ENCODE results near the gene RECK.
A peak's percentile ranks its signal among the peaks of the same experiment; 100 is the strongest.
"Not testable (repeated sequence)": the region's sequence is repeated elsewhere in the genome, so short reads cannot be mapped to it uniquely, and the experiment has no call there.

The RECK gene, protein sequence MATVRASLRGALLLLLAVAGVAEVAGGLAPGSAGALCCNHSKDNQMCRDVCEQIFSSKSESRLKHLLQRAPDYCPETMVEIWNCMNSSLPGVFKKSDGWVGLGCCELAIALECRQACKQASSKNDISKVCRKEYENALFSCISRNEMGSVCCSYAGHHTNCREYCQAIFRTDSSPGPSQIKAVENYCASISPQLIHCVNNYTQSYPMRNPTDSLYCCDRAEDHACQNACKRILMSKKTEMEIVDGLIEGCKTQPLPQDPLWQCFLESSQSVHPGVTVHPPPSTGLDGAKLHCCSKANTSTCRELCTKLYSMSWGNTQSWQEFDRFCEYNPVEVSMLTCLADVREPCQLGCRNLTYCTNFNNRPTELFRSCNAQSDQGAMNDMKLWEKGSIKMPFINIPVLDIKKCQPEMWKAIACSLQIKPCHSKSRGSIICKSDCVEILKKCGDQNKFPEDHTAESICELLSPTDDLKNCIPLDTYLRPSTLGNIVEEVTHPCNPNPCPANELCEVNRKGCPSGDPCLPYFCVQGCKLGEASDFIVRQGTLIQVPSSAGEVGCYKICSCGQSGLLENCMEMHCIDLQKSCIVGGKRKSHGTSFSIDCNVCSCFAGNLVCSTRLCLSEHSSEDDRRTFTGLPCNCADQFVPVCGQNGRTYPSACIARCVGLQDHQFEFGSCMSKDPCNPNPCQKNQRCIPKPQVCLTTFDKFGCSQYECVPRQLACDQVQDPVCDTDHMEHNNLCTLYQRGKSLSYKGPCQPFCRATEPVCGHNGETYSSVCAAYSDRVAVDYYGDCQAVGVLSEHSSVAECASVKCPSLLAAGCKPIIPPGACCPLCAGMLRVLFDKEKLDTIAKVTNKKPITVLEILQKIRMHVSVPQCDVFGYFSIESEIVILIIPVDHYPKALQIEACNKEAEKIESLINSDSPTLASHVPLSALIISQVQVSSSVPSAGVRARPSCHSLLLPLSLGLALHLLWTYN

DNA sequence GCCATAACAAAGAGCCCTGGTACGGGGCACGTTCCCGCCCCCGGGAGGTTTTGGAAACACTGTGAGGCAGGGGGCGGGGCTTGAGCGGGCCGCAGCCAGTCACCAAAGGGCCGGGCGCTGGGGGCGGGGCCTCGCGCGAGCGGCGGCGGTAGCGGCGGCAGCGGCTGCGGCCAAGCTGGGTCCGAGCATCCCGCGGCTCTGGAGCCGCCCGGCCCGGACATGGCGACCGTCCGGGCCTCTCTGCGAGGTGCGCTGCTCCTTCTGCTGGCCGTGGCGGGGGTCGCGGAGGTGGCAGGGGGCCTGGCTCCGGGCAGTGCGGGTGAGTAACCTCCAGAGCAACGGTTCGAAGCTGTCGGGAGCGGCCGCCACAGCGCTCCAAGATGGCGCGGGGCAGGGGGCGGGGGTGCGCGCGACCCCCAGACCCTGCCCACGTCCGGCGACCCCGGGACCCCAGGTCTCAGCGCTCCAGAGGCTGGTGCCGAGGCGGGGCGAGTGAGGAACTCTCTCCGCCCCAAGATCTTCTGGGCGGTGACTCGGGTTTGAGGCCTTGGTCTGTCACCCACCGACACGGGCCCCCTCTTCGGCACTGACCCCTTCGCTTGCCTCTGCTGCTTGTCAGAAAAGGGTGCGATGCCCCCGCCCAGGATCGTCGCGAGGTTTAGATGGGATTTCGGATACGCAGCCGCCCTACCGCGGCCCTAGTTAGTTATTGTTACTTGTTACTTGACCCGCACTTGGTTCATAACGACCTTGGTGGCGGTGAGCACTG lies at the start of gene RECK:
TSS of gene RECK (plus strand) at position 134 of the 769 bp plus-strand sequence. CDS start at position 220, 86 bp downstream.
- Mint-ChIP-seq H3K27ac (peak within 1 kb of the TSS; percentile 66), H3K36me3 (no peaks in the 10 kb centered on the region), H3K4me1 (peaks cover 24% of the 10 kb centered on the region), H3K9me3 (no peaks in the 10 kb centered on the region), H3K27me3 (peaks cover 2% of the 10 kb centered on the region), H3K4me3 (peak within 1 kb of the TSS; percentile 95)
- ATAC-seq (ENCODE audit: low read depth) (peak; percentile 93), DNase-seq (ENCODE audit: low spot score in 2 of 2) (peak; percentile 83 to 89)

DNA sequence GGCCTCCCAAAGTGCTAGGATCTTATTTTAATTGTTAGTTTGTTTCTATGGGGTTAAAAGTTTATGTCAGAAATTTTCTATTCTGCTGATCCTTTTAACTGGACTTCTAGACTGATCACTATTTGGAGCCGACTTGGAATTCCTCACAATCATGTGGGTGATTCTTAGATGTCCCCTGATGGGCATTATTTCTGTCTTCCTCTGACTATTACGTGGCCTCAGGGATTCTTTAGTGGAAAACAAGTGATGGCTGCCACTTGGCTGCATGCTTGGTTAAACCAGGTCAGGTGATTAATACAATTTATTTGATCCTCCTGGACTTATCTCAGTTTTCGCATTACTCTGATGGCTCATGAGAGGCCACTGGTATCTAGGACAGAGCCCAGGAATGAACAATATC lies 46.6 kb upstream of the RECK start:
- Mint-ChIP-seq H3K9me3 (peaks cover 2% of the 10 kb centered on the region), H3K27ac (no peak overlapping the region), H3K36me3 (no peaks in the 10 kb centered on the region), H3K4me1 (no peaks in the 10 kb centered on the region), H3K4me3 (no peak overlapping the region), H3K27me3 (peaks cover 24% of the 10 kb centered on the region)
- ATAC-seq (ENCODE audit: low read depth) (no peak), DNase-seq (ENCODE audit: low spot score in 2 of 2) (no peak)

DNA sequence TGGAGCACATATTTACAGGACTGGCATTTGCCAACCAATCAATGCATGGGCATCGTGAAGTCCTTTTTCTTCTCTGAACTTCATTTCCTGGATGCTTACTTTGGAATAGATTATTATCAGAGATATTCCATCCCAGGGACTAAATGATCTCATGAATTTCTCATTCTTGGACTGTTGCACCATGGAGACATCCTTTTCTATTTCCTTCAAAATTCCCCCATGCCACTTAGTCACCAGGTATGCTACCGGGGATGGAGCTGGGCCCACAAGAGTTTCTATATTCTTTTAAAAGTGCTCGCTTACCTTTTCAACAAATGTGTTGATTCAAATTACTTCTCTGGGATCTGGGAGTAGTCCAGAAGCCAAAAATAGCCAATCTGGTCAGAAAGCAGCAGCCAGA lies 43.6 kb upstream of the RECK start:
- not testable (repeated sequence) for H3K4me1 Mint-ChIP-seq; H3K36me3 Mint-ChIP-seq; H3K9me3 Mint-ChIP-seq; ATAC-seq (ENCODE audit: low read depth); H3K4me3 Mint-ChIP-seq; DNase-seq (ENCODE audit: low spot score in 2 of 2); H3K27ac Mint-ChIP-seq
- peaks cover 24% of the 10 kb centered on the region for H3K27me3 Mint-ChIP-seq

DNA sequence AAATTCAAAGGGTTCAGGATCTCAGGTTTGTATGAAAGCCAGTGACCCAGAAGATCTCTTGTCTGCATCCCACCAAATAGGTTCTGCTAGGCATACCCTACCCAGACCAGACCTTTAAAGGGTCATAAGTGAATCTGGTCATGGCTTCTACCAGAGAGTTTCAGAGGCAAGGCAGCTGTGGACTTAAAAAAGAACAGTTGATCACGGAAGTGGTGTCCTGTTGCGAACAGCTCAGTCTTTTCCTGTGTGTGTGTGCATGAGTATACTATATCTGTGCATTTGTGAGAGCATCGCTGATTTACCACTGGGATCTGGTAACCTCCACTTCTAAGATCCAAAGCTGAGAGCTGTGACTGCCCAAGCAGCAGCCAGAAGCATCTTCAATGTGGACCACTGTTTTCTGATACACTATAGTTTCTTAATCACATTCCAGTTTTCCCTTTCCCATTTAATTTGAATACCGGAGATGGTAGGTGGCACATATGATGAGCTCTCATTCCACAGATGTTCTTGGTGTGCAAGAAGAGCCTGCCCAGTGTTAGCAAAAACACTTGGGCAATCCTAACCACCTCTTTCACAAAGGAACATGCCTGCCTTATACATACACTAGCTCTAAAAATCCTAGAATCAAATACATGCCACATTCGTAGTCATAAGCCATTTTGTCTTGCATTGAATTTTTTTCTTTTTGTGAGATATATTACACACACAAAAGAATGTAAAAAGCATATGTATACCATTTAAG lies 42.6 kb upstream of the RECK start:
- Mint-ChIP-seq H3K36me3 (no peaks in the 10 kb centered on the region), H3K27me3 (peaks cover 24% of the 10 kb centered on the region), H3K27ac (no peak overlapping the region), H3K4me1 (no peaks in the 10 kb centered on the region), H3K9me3 (peaks cover 4% of the 10 kb centered on the region), H3K4me3 (no peak overlapping the region)
- ATAC-seq (ENCODE audit: low read depth) (no peak), DNase-seq (ENCODE audit: low spot score in 2 of 2) (no peak)

DNA sequence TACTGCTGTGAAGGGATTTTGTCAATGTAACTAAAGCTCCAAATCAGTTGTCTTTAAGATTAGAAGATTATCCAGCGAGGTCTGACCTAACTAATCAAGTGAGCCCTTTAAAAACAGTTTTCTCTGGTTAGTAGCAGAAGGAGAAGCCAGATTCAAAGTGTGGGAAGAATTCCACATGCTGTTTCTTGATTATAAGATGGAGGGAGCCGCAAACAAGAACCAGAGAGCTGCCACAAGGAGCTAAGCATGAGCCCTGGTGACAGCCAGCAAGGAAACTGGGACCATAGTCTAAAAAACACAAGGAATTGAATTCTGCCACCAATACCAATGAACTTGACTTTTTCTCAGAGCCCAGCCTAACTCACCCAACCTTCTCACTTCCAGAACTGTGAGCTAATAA lies 41.8 kb upstream of the RECK start:
- Mint-ChIP-seq H3K9me3 (peaks cover 2% of the 10 kb centered on the region), H3K27ac (no peak overlapping the region), H3K27me3 (peaks cover 26% of the 10 kb centered on the region), H3K36me3 (no peaks in the 10 kb centered on the region), H3K4me1 (no peaks in the 10 kb centered on the region), H3K4me3 (no peak overlapping the region)
- no peak for ATAC-seq (ENCODE audit: low read depth)
- DNase-seq (ENCODE audit: low spot score in 2 of 2): no peak

DNA sequence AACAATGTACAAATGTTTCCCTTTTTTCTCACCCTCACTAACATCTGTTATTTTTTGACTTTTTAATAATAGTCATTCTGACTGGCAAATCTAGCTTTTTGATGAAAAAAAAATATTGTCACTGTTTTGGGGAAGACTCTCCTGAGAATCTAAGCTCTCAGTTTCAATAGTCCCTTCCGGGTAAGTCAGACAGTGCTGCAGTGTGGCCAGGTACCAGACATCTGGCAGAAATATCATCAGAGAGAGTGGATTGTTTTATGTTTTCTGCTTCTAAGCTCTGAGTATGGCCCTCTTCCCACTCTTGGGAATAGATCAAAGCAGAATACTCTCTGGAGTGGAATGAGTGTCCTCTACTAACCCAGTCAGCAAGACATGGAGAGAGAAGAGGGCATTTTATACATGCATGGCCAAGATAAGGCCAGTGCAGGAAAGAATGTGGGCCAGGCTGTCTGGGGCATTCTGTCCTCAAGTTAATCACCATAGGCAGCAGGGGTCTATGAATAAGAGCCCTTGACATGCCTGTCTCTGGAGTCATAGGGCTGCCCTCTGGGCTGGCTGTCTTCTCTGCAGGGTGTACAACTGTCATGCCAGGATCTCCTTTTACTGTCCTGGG lies 40.2 kb upstream of the RECK start:
- ATAC-seq (ENCODE audit: low read depth) (no peak), DNase-seq (ENCODE audit: low spot score in 2 of 2) (no peak)
- H3K27ac Mint-ChIP-seq: no peak overlapping the region
- peaks cover 4% of the 10 kb centered on the region for H3K9me3 Mint-ChIP-seq
- no peak overlapping the region for H3K4me3 Mint-ChIP-seq
- peaks cover 26% of the 10 kb centered on the region for H3K27me3 Mint-ChIP-seq
- no peaks in the 10 kb centered on the region for H3K4me1 Mint-ChIP-seq
- H3K36me3 Mint-ChIP-seq: no peaks in the 10 kb centered on the region

DNA sequence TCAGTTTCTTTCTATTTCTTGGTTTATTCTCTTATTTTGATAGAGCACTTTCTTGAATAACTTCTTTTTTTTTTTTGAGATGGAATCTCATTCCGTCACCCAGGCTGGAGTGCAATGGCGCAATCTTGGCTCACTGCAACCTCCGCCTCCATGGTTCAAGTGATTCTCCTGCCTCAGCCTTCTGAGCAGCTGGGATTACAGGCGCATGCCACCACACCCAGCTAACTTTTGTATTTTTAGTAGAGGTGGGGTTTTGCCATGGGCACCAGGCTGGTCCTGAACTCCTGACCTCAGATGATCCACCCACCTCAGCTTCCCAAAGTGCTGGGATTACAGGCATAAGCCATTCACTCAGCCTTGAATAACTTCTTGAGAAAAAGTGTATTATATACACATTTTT lies 39.7 kb upstream of the RECK start:
- H3K27me3 Mint-ChIP-seq: peaks cover 24% of the 10 kb centered on the region
- not testable (repeated sequence) for ATAC-seq (ENCODE audit: low read depth); H3K4me3 Mint-ChIP-seq; H3K9me3 Mint-ChIP-seq; H3K4me1 Mint-ChIP-seq; H3K27ac Mint-ChIP-seq; H3K36me3 Mint-ChIP-seq; DNase-seq (ENCODE audit: low spot score in 2 of 2)

DNA sequence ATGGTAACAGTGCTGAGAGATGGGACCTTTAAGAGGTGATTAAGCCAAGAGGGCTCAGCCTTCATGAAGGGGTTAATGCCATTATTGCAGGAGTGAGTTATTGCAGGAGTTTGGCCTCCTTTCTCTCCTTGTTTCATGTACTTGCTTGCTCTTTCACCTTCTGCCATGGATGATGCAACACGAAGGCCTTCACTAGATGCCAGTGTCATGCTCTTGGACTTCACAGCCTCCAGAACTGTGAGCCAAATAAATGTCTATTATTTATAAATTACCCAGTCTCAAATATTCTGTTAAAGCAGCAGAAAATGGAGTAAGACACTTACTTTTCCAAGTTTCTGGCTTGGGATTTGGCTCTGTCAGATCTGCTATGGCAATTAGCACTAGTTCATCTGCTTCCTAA lies 38.4 kb upstream of the RECK start:
- ATAC-seq (ENCODE audit: low read depth): no peak
- peaks cover 30% of the 10 kb centered on the region for H3K27me3 Mint-ChIP-seq
- H3K4me1 Mint-ChIP-seq: no peaks in the 10 kb centered on the region
- no peaks in the 10 kb centered on the region for H3K36me3 Mint-ChIP-seq
- H3K4me3 Mint-ChIP-seq: no peak overlapping the region
- H3K9me3 Mint-ChIP-seq: peaks cover 4% of the 10 kb centered on the region
- no peak for DNase-seq (ENCODE audit: low spot score in 2 of 2)
- no peak overlapping the region for H3K27ac Mint-ChIP-seq

DNA sequence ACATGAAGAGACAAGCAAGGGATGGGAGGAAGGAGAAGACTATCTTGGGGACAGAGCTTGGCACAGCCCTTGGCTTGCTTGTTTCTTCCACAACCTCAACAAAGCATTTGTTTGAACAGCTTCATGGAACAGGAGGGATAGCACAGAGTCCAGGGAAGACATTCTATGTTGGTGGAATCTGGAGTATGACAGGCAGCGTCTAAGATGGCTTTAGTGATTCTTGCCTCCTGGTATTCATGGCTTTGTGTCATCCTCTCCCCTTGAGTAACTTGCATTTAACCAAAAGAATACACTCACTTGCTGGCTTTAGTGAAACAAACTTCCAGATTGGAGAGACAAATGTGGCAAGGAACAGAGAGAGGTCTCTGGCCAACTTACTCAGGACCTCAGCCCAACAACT lies 30.8 kb upstream of the RECK start:
- Mint-ChIP-seq H3K4me3 (no peak overlapping the region), H3K4me1 (peaks cover 18% of the 10 kb centered on the region), H3K36me3 (peaks cover 4% of the 10 kb centered on the region), H3K27ac (peak overlapping the region; percentile 86), H3K9me3 (peaks cover 8% of the 10 kb centered on the region), H3K27me3 (peaks cover 24% of the 10 kb centered on the region)
- no peak for ATAC-seq (ENCODE audit: low read depth)
- no peak for DNase-seq (ENCODE audit: low spot score in 2 of 2)

DNA sequence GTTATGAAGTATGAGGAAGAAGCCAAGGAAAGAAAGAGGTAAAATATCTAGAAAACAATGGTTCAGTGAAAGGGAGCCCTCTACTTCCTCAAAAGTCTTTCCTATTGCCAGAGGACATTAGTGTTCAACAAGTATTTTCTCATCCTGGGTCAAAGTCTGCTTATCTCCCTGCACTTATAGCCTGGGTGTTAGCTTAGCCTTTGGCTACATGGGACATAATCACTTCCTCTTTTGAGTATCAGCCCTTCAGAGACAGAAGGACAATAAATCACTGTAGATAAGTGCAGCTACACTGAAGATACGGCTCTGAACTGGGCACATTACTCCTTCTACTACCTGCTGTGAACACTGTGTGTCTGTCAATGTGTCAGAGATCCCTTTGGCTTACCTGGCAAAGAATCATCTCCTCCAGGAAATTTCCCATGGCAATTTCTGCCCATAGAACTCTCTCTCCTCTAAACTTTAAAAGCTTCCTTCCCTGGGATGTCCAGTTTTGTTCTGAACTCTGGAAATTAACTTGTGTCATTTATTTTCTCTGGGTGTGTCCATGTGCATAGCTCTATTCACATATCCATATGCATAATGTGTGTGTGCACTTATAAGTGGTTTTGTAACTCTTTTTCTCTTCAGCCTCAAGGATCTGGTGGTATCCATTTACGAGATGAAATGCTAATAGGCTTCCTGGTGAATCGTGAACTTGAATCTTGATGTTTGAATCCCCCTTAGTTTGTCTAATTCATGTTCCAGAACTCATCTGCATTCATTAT lies 30.0 kb upstream of the RECK start:
- DNase-seq (ENCODE audit: low spot score in 2 of 2): no peak
- Mint-ChIP-seq H3K27ac (peak overlapping the region; percentile 86), H3K4me1 (peaks cover 18% of the 10 kb centered on the region), H3K9me3 (peaks cover 8% of the 10 kb centered on the region), H3K27me3 (peaks cover 27% of the 10 kb centered on the region), H3K36me3 (peaks cover 4% of the 10 kb centered on the region), H3K4me3 (no peak overlapping the region)
- ATAC-seq (ENCODE audit: low read depth): peak; percentile 35

DNA sequence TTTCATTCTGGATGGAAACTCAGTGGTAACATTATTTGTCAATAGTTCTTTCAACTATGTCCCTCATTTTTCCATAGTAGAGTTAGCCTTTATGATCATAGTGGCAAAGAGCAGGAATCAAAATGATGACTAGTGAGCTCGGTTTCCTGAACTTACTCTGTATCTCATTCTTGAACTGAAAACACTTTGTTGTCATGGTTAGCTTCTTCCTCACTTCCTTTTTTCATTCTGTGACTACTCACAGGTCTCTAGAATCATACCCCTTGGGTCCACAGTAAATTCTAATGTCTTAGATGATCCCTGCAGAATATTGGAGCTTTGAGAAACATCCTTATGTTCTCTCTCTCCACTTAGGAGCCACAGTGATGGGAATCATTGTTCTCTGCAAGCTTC lies 29.4 kb upstream of the RECK start:
- Mint-ChIP-seq H3K27ac (peak overlapping the region; percentile 86), H3K36me3 (peaks cover 4% of the 10 kb centered on the region), H3K4me1 (peaks cover 18% of the 10 kb centered on the region), H3K4me3 (no peak overlapping the region), H3K9me3 (peaks cover 8% of the 10 kb centered on the region), H3K27me3 (peaks cover 25% of the 10 kb centered on the region)
- DNase-seq (ENCODE audit: low spot score in 2 of 2): no peak
- ATAC-seq (ENCODE audit: low read depth): peak; percentile 74

DNA sequence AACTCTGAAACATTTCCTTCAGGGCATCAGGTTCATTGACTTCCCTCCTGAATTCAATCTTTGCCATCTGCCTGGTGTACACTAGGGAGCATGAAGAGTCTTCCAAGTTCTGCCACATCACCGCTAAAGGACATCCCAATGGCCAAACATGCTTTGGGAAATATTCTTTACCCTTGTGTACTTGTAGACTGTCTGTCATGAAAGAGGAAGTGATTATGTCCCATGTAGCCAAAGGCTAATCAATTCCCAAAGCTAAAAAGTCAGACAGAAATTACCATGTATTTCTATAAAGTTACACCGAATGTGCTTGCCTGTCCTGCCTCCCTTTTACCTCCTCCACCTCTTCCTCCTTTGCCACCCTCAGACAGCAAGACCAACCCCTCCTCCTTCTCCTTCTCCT lies 28.9 kb upstream of the RECK start:
- Mint-ChIP-seq H3K27me3 (peaks cover 21% of the 10 kb centered on the region), H3K4me3 (no peak overlapping the region), H3K27ac (peak overlapping the region; percentile 86), H3K9me3 (peaks cover 8% of the 10 kb centered on the region), H3K4me1 (peaks cover 18% of the 10 kb centered on the region), H3K36me3 (peaks cover 4% of the 10 kb centered on the region)
- ATAC-seq (ENCODE audit: low read depth) (no peak), DNase-seq (ENCODE audit: low spot score in 2 of 2) (no peak)

Measured in memory B cell (primary cell).